GM12878 (cell line): ENCODE data around the gene TMEM181. TPM values are rescaled to one million over a fixed set of nuclear protein-coding genes. Genes with fewer than 3 reads are reported as not detected.

Experiments
- ATAC-seq: fragments of 200-7000 bp; cut with Tn5 transposase; 3 replicates; pipeline ENCODE4 v1.9.1; 2020; ENCODE audit warnings: mild to moderate bottlenecking, moderate library complexity
- BruUV-seq: library from RNA; stranded (reverse); fragments of 400-500 nt; replicated peaks from 2 replicates; lab custom pipeline; 2021; lab: Mats Ljungman, UMichigan
- CTCF ChIA-PET: fragments of 300-600 bp; sonication (Branson Sonifier 250); formaldehyde crosslinking; extraction: SDS; loops from one replicate; lab custom pipeline; 2021; ENCODE audit warnings: inconsistent platforms; lab: Yijun Ruan, JAX
- POLR2A ChIA-PET: fragments of 350-600 bp; formaldehyde crosslinking; extraction: SDS; loops from one replicate; lab custom pipeline; 2021; ENCODE audit warnings: inconsistent platforms; lab: Charles Lee
- RAD21 ChIA-PET: fragments of 300-600 bp; sonication (Branson Sonifier 250); formaldehyde crosslinking; loops from one replicate; lab custom pipeline; 2023; ENCODE audit warnings: antibody characterized with exemption; ENCODE audit not compliant: unreplicated experiment; lab: Charles Lee
- SMC1A ChIA-PET: fragments of 300-600 bp; sonication (Branson Sonifier 250); formaldehyde crosslinking; loops from one replicate; lab custom pipeline; 2023; ENCODE audit not compliant: unreplicated experiment, uncharacterized antibody; lab: Charles Lee
- DNase-seq: peaks from one replicate; pipeline ENCODE4 v3.0.0-alpha.2; 2011; ENCODE audit warnings: low read depth, low spot score
- FAIRE-seq: peaks from 3 replicates; lab custom pipeline; 2011; peaks lifted over from hg19 to GRCh38; lab: Jason Lieb, UNC
- H2AFZ ChIP-seq: 2 replicates; pipeline ENCODE4 v1.6.0; 2011; ENCODE audit warnings: low read depth, low read length, control low read depth; ENCODE audit not compliant: control insufficient read depth
- H3K27ac ChIP-seq: 2 replicates; pipeline ENCODE4 v1.5.1; 2011; ENCODE audit warnings: control low read depth; ENCODE audit not compliant: control insufficient read depth, insufficient read depth
- H3K27me3 ChIP-seq, 2 experiments: replicated peaks in 1 of 2; 2 replicates each; pipeline versions ENCODE4 v1.6.0 to v1.6.1; 2011; ENCODE audit warnings: low read length in 1 of 2; ENCODE audit not compliant: control insufficient read depth in 2 of 2, insufficient read depth in 2 of 2
- H3K36me3 ChIP-seq, 2 experiments: 2 replicates each; pipeline ENCODE4 v1.5.1; 2011; ENCODE audit warnings: low read length in 1 of 2; ENCODE audit not compliant: control insufficient read depth in 2 of 2, insufficient read depth in 2 of 2
- H3K4me1 ChIP-seq: 2 replicates; pipeline ENCODE4 v1.6.1; 2011; ENCODE audit warnings: mild to moderate bottlenecking, low read length, moderate library complexity, mixed read lengths; ENCODE audit not compliant: control insufficient read depth, insufficient read depth
- H3K4me2 ChIP-seq: 2 replicates; pipeline ENCODE4 v1.6.0; 2011; ENCODE audit warnings: control low read depth; ENCODE audit not compliant: control insufficient read depth, insufficient read depth
- H3K4me3 ChIP-seq: fragments of 200-600 bp; sonication (generic); 2 replicates; pipeline ENCODE4 v1.5.1; 2016
- H3K79me2 ChIP-seq: 2 replicates; pipeline ENCODE4 v1.6.0; 2011; ENCODE audit warnings: low read length; ENCODE audit not compliant: control insufficient read depth, insufficient read depth
- H3K9ac ChIP-seq: 2 replicates; pipeline ENCODE4 v1.8.0; 2011; ENCODE audit warnings: low read length, control low read depth, mixed read lengths; ENCODE audit not compliant: control insufficient read depth, insufficient read depth
- H3K9me3 ChIP-seq: replicated peaks from 3 replicates; pipeline ENCODE4 v1.5.1; 2011; ENCODE audit warnings: mild to moderate bottlenecking, low read length; ENCODE audit not compliant: control insufficient read depth, insufficient read depth
- H4K20me1 ChIP-seq: 2 replicates; pipeline ENCODE4 v1.6.0; 2011; ENCODE audit not compliant: control insufficient read depth, insufficient read depth
- ATF7 ChIP-seq: fragments of 450-650 bp; IDR thresholded peaks from 2 replicates; pipeline ENCODE4 v1.6.1; 2016; ENCODE audit warnings: low read depth, mild to moderate bottlenecking
- CREM ChIP-seq: IDR thresholded peaks from 2 replicates; pipeline ENCODE4 v1.6.1; 2014; ENCODE audit warnings: antibody characterized with exemption, low read depth
- DPF2 ChIP-seq: fragments of 450-650 bp; IDR thresholded peaks from 2 replicates; pipeline ENCODE4 v1.6.1; 2017; ENCODE audit warnings: mild to moderate bottlenecking
- IKZF2 ChIP-seq, 2 experiments: fragments of 450-650 bp; IDR thresholded peaks; 2 replicates each; pipeline ENCODE4 v1.6.1; 2017; ENCODE audit warnings: mild to moderate bottlenecking in 2 of 2, moderate library complexity in 2 of 2
- JUND ChIP-seq: IDR thresholded peaks from 2 replicates; pipeline ENCODE4 v1.6.1; 2012; ENCODE audit warnings: low read depth, mild to moderate bottlenecking, low read length, improper control_type of control experiment, moderate library complexity
- MLLT1 ChIP-seq: fragments of 450-650 bp; IDR thresholded peaks from 2 replicates; pipeline ENCODE4 v1.6.1; 2016; ENCODE audit warnings: mild to moderate bottlenecking
- MTA2 ChIP-seq: fragments of 450-650 bp; IDR thresholded peaks from 2 replicates; pipeline ENCODE4 v1.6.1; 2016; ENCODE audit warnings: low read depth, mild to moderate bottlenecking, moderate library complexity
- MXI1 ChIP-seq: fragments of 150-350 bp; IDR thresholded peaks from 2 replicates; pipeline ENCODE4 v1.6.1; 2011; ENCODE audit warnings: low read depth, mild to moderate bottlenecking, inconsistent platforms, low read length, improper control_type of control experiment
- NKRF ChIP-seq: fragments of 450-650 bp; conservative IDR thresholded peaks from 2 replicates; pipeline ENCODE4 v1.6.1; 2017; ENCODE audit warnings: mild to moderate bottlenecking, moderate library complexity
- NR2C2 ChIP-seq: IDR thresholded peaks from 2 replicates; pipeline ENCODE4 v1.6.1; 2011; ENCODE audit warnings: borderline replicate concordance, low read depth; ENCODE audit not compliant: control insufficient read depth, insufficient read length
- RAD51 ChIP-seq: fragments of 450-650 bp; IDR thresholded peaks from 2 replicates; pipeline ENCODE4 v1.6.1; 2016; ENCODE audit warnings: moderate library complexity, mild to moderate bottlenecking, inconsistent platforms
- SIN3A ChIP-seq: IDR thresholded peaks from 2 replicates; pipeline ENCODE4 v1.6.1; 2012; ENCODE audit warnings: low read depth, low read length, improper control_type of control experiment
- SIX5 ChIP-seq: IDR thresholded peaks from 2 replicates; pipeline ENCODE4 v1.6.1; 2011; ENCODE audit warnings: mild to moderate bottlenecking, low read depth, low read length, moderate library complexity; ENCODE audit not compliant: severe bottlenecking
- SKIL ChIP-seq: fragments of 450-650 bp; IDR thresholded peaks from 2 replicates; pipeline ENCODE4 v1.6.1; 2017; ENCODE audit warnings: mild to moderate bottlenecking, low read depth, inconsistent platforms; ENCODE audit not compliant: poor library complexity, severe bottlenecking
- ZNF24 ChIP-seq: fragments of 450-650 bp; IDR thresholded peaks from 2 replicates; pipeline ENCODE4 v1.6.1; 2017; ENCODE audit warnings: antibody characterized with exemption, mild to moderate bottlenecking
- WGBS: methylation state at CpG from one replicate; pipeline ENCODE4 v1.1.6; 2016; ENCODE audit warnings: low lambda C conversion rate; ENCODE audit not compliant: insufficient replicate concordance, insufficient coverage; ENCODE audit errors: missing lambda C conversion rate; 5-methylcytosine and 5-hydroxymethylcytosine counted together
- in situ Hi-C: fragments of 300-500 bp; cut with MboI; formaldehyde crosslinking; loops from 9 replicates; pipeline ENCODE4 v1.14.3; 2018; ENCODE audit warnings: mixed read lengths
- intact Hi-C: fragments of 100-400 bp; cut with micrococcal nuclease; formaldehyde crosslinking; loops from one replicate; pipeline ENCODE4 v1.14.2; 2022; ENCODE audit not compliant: unreplicated experiment
- polyA plus RNA-seq, 11 experiments: library from polyadenylated mRNA; depleted of rRNA in 4 of 11; unstranded in 6 of 11; stranded (reverse) in 5 of 11; fragments of >200 nt; fragmentation: Nextera tagmentation in 4 of 11; fragmentation: Illumina TruSeq in 1 of 11; extraction: Ambion mirVana in 4 of 11; extraction: Trizol in 1 of 11; gene quantifications; 1 replicate in 1 of 11; 2 replicates in 10 of 11; pipeline versions ENCODE4 v1.2.1 to v1.2.3, GENCODE V29; 2011 to 2016; ENCODE audit warnings: inconsistent platforms in 2 of 11, missing spikeins in 2 of 11, low read depth in 1 of 11
- total RNA-seq, 4 experiments: library from RNA; depleted of rRNA in 3 of 4; stranded (reverse); fragments of >200 nt in 3 of 4; fragmentation: Illumina TruSeq in 1 of 4; extraction: Trizol in 1 of 4; gene quantifications; 2 replicates each; pipeline versions ENCODE4 v1.2.1 to v1.2.3, GENCODE V29; 2013 to 2021

The TMEM181 gene
- total and polyA plus RNA-seq, 10 of the 15 experiments (the other 5 are each of a cell fraction or from before 2014, with no cell fraction given): 1.5 to 7.9 (median 5.2) TPM

- BruUV-seq: TSS peak; percentile 78
- ChIA-PET SMC1A (interaction anchor here (0.7 to 5.4 kb wide), 9 partner anchors 8 to 427 kb away, joined by 3 to 41 read pairs (median 4); no protein-coding TSS in a partner anchor), RAD21 (interaction anchor here (0.8 to 3.4 kb wide), 10 partner anchors 8 to 400 kb away, joined by 3 to 28 read pairs (median 4); partner anchors contain the start of gene TAGAP), POLR2A (interaction anchor here (0.5 to 2.2 kb wide), 4 partner anchors 8 to 126 kb away, joined by 3 to 20 read pairs (median 6); no protein-coding TSS in a partner anchor), CTCF (interaction anchor here (0.7 to 10.4 kb wide), 10 partner anchors 8 to 431 kb away, joined by 3 to 72 read pairs (median 8); no protein-coding TSS in a partner anchor)
- Histone ChIP-seq H3K9me3 (no peaks in the 10 kb centered on the region), H3K9ac (peak overlapping the region; percentile 87), H3K79me2 (peaks cover 32% of the 10 kb centered on the region), H3K27me3 (no peaks in the 10 kb centered on the region), H3K4me1 (peaks cover 29% of the 10 kb centered on the region), H4K20me1 (no peaks in the 10 kb centered on the region), H3K36me3 (no peaks in the 10 kb centered on the region), H2AFZ (peak overlapping the region; percentile 86), H3K4me3 (peak overlapping the region; percentile 81), H3K4me2 (peak overlapping the region; percentile 92), H3K27ac (peak overlapping the region; percentile 82)
- intact Hi-C loops: loop anchor here (5.0 kb wide), 2 partner anchors 47 to 172 kb away; partner anchors contain the start of gene EZR
- peak; percentile 56 for FAIRE-seq
- WGBS: 9% methylated on average over 21 of the region's 21 CpGs
- no peak for ATAC-seq
- DNase-seq: no peak
- in situ Hi-C loops: no loop called here
- TF ChIP-seq NR2C2: no peak
- TF ChIP-seq SKIL: peak; percentile 46
- TF ChIP-seq SIX5: no peak
- peak; percentile 7; the same call in 1 of the 2 replicates for TF ChIP-seq MXI1
- TF ChIP-seq CREM: 0 out of 2 replicates have a peak, but pooled peaks have one; percentile 24
- peak; percentile 37 for TF ChIP-seq ATF7
- peak; percentile 28 to 57; a peak in 3 of 4 replicates for TF ChIP-seq IKZF2 (IDR thresholded peaks at IDR 0.05)
- no peak for TF ChIP-seq DPF2
- TF ChIP-seq RAD51: 0 out of 2 replicates have a peak, but pooled peaks have one; percentile 31
- TF ChIP-seq MTA2: 0 out of 2 replicates have a peak, but pooled peaks have one; percentile 16
- TF ChIP-seq ZNF24: no peak
- 0 out of 2 replicates have a peak, but pooled peaks have one; percentile 9 for TF ChIP-seq MLLT1
- no peak for TF ChIP-seq JUND
- 0 out of 2 replicates have a peak, but pooled peaks have one; percentile 26 for TF ChIP-seq SIN3A
- TF ChIP-seq NKRF: peak; percentile 6; the same call in 1 of the 2 replicates
Observed at GRCh38 chr6:158645064-158646022, 85.5 kb downstream of the TMEM181 start.
